GM12878 (cell line): Measurements from ENCODE around the gene LSR. TPM values are rescaled to one million over a fixed set of nuclear protein-coding genes. Genes with fewer than 3 reads are reported as not detected.

Experiments used
- CHD1 ChIP-seq: IDR thresholded peaks from 2 replicates; pipeline ENCODE4 v1.6.1; 2012; ENCODE audit warnings: low read depth, low read length, improper control_type of control experiment
- CHD2 ChIP-seq: IDR thresholded peaks from 2 replicates; pipeline ENCODE4 v1.6.1; 2011; ENCODE audit warnings: low read depth, low read length, improper control_type of control experiment, borderline replicate concordance
- DPF2 ChIP-seq: fragments of 450-650 bp; IDR thresholded peaks from 2 replicates; pipeline ENCODE4 v1.6.1; 2017; ENCODE audit warnings: mild to moderate bottlenecking
- EGR1 ChIP-seq, 2 experiments: IDR thresholded peaks; 1 replicate in 1 of 2; 2 replicates in 1 of 2; pipeline ENCODE4 v1.6.1; 2011 to 2012; ENCODE audit warnings: low read depth in 2 of 2, low read length in 2 of 2, borderline replicate concordance in 1 of 2, mild to moderate bottlenecking in 1 of 2, moderate library complexity in 1 of 2
- HDGF ChIP-seq: fragments of 450-650 bp; IDR thresholded peaks from 2 replicates; pipeline ENCODE4 v1.6.1; 2016; ENCODE audit warnings: antibody characterized with exemption
- IKZF2 ChIP-seq, 2 experiments: fragments of 450-650 bp; IDR thresholded peaks; 2 replicates each; pipeline ENCODE4 v1.6.1; 2017; ENCODE audit warnings: mild to moderate bottlenecking in 2 of 2, moderate library complexity in 2 of 2
- KAT2A ChIP-seq: conservative IDR thresholded peaks from 2 replicates; pipeline ENCODE4 v1.6.1; 2011; ENCODE audit warnings: low read depth, low read length; ENCODE audit not compliant: control insufficient read depth
- MEF2B ChIP-seq: fragments of 450-650 bp; IDR thresholded peaks from 2 replicates; pipeline ENCODE4 v1.6.1; 2018; ENCODE audit warnings: mild to moderate bottlenecking, moderate library complexity; ENCODE audit not compliant: partially characterized antibody, poor library complexity, severe bottlenecking
- MLLT1 ChIP-seq: fragments of 450-650 bp; IDR thresholded peaks from 2 replicates; pipeline ENCODE4 v1.6.1; 2016; ENCODE audit warnings: mild to moderate bottlenecking
- NBN ChIP-seq: fragments of 450-650 bp; IDR thresholded peaks from 2 replicates; pipeline ENCODE4 v1.6.1; 2016
- PAX8 ChIP-seq: fragments of 450-650 bp; IDR thresholded peaks from 2 replicates; pipeline ENCODE4 v1.6.1; 2017; ENCODE audit warnings: mild to moderate bottlenecking, moderate library complexity
- RELB ChIP-seq: fragments of 450-650 bp; IDR thresholded peaks from 2 replicates; pipeline ENCODE4 v1.6.1; 2017; ENCODE audit warnings: low read depth, mild to moderate bottlenecking, moderate library complexity
- SPI1 ChIP-seq: IDR thresholded peaks from 2 replicates; pipeline ENCODE4 v1.6.1; 2011; ENCODE audit warnings: low read depth, mild to moderate bottlenecking, low read length, moderate library complexity, borderline replicate concordance; ENCODE audit not compliant: insufficient read depth
- TBL1XR1 ChIP-seq: IDR thresholded peaks from 2 replicates; pipeline ENCODE4 v1.6.1; 2012; ENCODE audit warnings: low read depth, low read length, improper control_type of control experiment
- ZBED1 ChIP-seq: IDR thresholded peaks from 2 replicates; pipeline ENCODE4 v1.6.1; 2016; ENCODE audit warnings: borderline replicate concordance
- ZBTB33 ChIP-seq: fragments of 450-650 bp; IDR thresholded peaks from 2 replicates; pipeline ENCODE4 v1.6.1; 2017; ENCODE audit warnings: mild to moderate bottlenecking
- ZNF217 ChIP-seq: fragments of 450-650 bp; IDR thresholded peaks from 2 replicates; pipeline ENCODE4 v1.6.1; 2017; ENCODE audit warnings: antibody characterized with exemption, mild to moderate bottlenecking
- ZNF687 ChIP-seq: fragments of 450-650 bp; IDR thresholded peaks from 2 replicates; pipeline ENCODE4 v1.6.1; 2017; ENCODE audit warnings: mild to moderate bottlenecking, moderate library complexity
- polyA plus RNA-seq, 11 experiments: library from polyadenylated mRNA; depleted of rRNA in 4 of 11; unstranded in 6 of 11; stranded (reverse) in 5 of 11; fragments of >200 nt; fragmentation: Nextera tagmentation in 4 of 11; fragmentation: Illumina TruSeq in 1 of 11; extraction: Ambion mirVana in 4 of 11; extraction: Trizol in 1 of 11; gene quantifications; 1 replicate in 1 of 11; 2 replicates in 10 of 11; pipeline versions ENCODE4 v1.2.1 to v1.2.3, GENCODE V29; 2011 to 2016; ENCODE audit warnings: inconsistent platforms in 2 of 11, missing spikeins in 2 of 11, low read depth in 1 of 11
- total RNA-seq, 4 experiments: library from RNA; depleted of rRNA in 3 of 4; stranded (reverse); fragments of >200 nt in 3 of 4; fragmentation: Illumina TruSeq in 1 of 4; extraction: Trizol in 1 of 4; gene quantifications; 2 replicates each; pipeline versions ENCODE4 v1.2.1 to v1.2.3, GENCODE V29; 2013 to 2021

LSR gene
- total and polyA plus RNA-seq, 10 of the 15 experiments (the other 5 are each of a cell fraction or from before 2014, with no cell fraction given), result 0.26 to 53.9 (median 26.3) TPM

- TF ChIP-seq ZNF687, result 0 out of 2 replicates have a peak, but pooled peaks have one; percentile 44
- TF ChIP-seq MLLT1, result no peak
- TF ChIP-seq CHD2, result no peak
- peak; percentile 50; the same call in 1 of the 2 replicates for TF ChIP-seq HDGF
- TF ChIP-seq SPI1, result no peak
- TF ChIP-seq EGR1 (IDR thresholded peaks at IDR 0.05; ENCODE audit: borderline replicate concordance in 1 of 2, low read depth in 2 of 2, low read length in 2 of 2), result peak in 1 of 2 experiments; percentile 58; a peak in 1 of 3 replicates
- TF ChIP-seq ZBTB33, result no peak
- peak; percentile 40; the same call in 1 of the 2 replicates for TF ChIP-seq ZNF217
- no peak for TF ChIP-seq ZBED1
- TF ChIP-seq DPF2, result peak; percentile 57; the same call in 1 of the 2 replicates
- TF ChIP-seq IKZF2 (IDR thresholded peaks at IDR 0.05), result peak; percentile 70 to 78; a peak in 3 of 4 replicates
- no peak for TF ChIP-seq RELB
- TF ChIP-seq KAT2A, result no peak
- TF ChIP-seq NBN, result no peak
- no peak for TF ChIP-seq CHD1
- no peak for TF ChIP-seq PAX8
- no peak for TF ChIP-seq TBL1XR1
- peak; percentile 89 for TF ChIP-seq MEF2B
Measured at GRCh38 chr19:35295792-35296462, 47.1 kb downstream of the LSR start (continued).
